Measurements from ENCODE around the gene KIAA0930. TPM values are rescaled to one million over a fixed set of nuclear protein-coding genes. Genes with fewer than 3 reads are reported as not detected.
A peak's percentile ranks its signal among the peaks of the same experiment; 100 is the strongest.

Gene KIAA0930
- polyA plus RNA-seq, 1 of the 3 experiments (the other 2 are of a cell fraction): 80.8 TPM

DNA sequence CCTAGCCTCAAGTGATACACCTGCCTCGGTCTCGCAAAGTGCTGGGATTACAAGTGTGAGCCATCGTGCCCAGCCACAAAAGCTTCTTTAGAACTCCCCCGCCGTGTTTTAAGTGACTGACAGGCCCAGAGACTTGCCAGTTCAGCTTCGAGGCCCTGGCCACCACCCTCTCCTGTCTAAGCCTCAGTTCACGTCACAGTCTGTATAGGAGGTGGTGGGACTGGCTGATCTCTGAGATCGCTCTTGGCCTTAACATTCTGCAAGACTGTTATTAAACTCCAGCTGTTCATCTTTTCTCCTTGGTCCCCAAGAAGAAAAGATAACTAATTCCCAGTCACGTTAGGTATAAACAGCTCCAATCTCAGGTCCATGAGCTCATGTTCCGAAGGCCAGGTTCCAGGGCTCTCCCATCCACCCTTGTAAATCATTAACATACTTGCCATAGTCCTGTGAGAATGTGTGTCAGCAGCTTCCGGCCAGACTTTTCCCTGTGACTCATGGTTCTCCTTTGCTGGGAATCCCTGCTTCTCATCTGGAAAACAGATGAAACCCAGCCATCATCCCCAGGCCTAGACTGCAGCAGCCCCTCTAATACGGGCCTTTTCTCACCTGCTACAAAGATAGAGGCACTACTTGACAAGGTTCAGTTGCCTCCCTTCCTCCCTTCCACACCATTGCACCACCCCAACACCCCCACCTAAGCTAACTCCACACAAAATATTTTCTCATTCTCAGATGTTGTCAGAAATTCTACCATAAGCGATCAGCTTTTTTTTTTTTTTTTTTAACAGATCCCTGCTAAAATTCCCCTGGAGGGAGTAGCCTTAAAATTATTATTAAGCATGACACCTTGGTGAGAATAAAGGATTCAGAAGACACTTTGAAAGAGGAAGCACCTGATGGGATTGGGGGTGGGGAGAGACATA, 5.6 kb upstream of the KIAA0930 start:
- Histone ChIP-seq H3K9ac (peak overlapping the region; percentile 52; the same call in 1 of the 2 replicates), H3K4me2 (peak overlapping the region; percentile 48)
- no peak for TF ChIP-seq MXI1 (IDR thresholded peaks at IDR 0.05; ENCODE audit: low read depth, low read length)
- peak; percentile 83; the same call in 1 of the 2 replicates for TF ChIP-seq JUND (IDR thresholded peaks at IDR 0.05)
- TF ChIP-seq, protein P1, sequence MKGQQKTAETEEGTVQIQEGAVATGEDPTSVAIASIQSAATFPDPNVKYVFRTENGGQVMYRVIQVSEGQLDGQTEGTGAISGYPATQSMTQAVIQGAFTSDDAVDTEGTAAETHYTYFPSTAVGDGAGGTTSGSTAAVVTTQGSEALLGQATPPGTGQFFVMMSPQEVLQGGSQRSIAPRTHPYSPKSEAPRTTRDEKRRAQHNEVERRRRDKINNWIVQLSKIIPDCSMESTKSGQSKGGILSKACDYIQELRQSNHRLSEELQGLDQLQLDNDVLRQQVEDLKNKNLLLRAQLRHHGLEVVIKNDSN (IDR thresholded peaks at IDR 0.05; ENCODE audit: borderline replicate concordance, low read depth): no peak
- TF ChIP-seq RAD21 (IDR thresholded peaks at IDR 0.05; ENCODE audit: low read length): no peak
- peak; percentile 63 for TF ChIP-seq RCOR1 (IDR thresholded peaks at IDR 0.05; ENCODE audit: low read length)
- TF ChIP-seq FOXJ3 (CRISPR knock-in tag; IDR thresholded peaks at IDR 0.05): no peak
- TF ChIP-seq, protein P2, sequence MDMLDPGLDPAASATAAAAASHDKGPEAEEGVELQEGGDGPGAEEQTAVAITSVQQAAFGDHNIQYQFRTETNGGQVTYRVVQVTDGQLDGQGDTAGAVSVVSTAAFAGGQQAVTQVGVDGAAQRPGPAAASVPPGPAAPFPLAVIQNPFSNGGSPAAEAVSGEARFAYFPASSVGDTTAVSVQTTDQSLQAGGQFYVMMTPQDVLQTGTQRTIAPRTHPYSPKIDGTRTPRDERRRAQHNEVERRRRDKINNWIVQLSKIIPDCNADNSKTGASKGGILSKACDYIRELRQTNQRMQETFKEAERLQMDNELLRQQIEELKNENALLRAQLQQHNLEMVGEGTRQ (IDR thresholded peaks at IDR 0.05; ENCODE audit: borderline replicate concordance, low read depth, low read length): no peak
- peak; percentile 80 for TF ChIP-seq TEAD4 (IDR thresholded peaks at IDR 0.05; ENCODE audit: borderline replicate concordance, insufficient read depth)
- peak in 1 of 2 experiments; percentile 68; a peak in 1 of 4 replicates for TF ChIP-seq EP300 (IDR thresholded peaks at IDR 0.05; ENCODE audit: borderline replicate concordance in 1 of 2, low read depth in 1 of 2, low read length in 1 of 2)
- TF ChIP-seq, protein P3, sequence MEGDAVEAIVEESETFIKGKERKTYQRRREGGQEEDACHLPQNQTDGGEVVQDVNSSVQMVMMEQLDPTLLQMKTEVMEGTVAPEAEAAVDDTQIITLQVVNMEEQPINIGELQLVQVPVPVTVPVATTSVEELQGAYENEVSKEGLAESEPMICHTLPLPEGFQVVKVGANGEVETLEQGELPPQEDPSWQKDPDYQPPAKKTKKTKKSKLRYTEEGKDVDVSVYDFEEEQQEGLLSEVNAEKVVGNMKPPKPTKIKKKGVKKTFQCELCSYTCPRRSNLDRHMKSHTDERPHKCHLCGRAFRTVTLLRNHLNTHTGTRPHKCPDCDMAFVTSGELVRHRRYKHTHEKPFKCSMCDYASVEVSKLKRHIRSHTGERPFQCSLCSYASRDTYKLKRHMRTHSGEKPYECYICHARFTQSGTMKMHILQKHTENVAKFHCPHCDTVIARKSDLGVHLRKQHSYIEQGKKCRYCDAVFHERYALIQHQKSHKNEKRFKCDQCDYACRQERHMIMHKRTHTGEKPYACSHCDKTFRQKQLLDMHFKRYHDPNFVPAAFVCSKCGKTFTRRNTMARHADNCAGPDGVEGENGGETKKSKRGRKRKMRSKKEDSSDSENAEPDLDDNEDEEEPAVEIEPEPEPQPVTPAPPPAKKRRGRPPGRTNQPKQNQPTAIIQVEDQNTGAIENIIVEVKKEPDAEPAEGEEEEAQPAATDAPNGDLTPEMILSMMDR (IDR thresholded peaks at IDR 0.05): no peak
- no peak for TF ChIP-seq RFX5 (IDR thresholded peaks at IDR 0.05; ENCODE audit: low read length)
- TF ChIP-seq, protein P4, sequence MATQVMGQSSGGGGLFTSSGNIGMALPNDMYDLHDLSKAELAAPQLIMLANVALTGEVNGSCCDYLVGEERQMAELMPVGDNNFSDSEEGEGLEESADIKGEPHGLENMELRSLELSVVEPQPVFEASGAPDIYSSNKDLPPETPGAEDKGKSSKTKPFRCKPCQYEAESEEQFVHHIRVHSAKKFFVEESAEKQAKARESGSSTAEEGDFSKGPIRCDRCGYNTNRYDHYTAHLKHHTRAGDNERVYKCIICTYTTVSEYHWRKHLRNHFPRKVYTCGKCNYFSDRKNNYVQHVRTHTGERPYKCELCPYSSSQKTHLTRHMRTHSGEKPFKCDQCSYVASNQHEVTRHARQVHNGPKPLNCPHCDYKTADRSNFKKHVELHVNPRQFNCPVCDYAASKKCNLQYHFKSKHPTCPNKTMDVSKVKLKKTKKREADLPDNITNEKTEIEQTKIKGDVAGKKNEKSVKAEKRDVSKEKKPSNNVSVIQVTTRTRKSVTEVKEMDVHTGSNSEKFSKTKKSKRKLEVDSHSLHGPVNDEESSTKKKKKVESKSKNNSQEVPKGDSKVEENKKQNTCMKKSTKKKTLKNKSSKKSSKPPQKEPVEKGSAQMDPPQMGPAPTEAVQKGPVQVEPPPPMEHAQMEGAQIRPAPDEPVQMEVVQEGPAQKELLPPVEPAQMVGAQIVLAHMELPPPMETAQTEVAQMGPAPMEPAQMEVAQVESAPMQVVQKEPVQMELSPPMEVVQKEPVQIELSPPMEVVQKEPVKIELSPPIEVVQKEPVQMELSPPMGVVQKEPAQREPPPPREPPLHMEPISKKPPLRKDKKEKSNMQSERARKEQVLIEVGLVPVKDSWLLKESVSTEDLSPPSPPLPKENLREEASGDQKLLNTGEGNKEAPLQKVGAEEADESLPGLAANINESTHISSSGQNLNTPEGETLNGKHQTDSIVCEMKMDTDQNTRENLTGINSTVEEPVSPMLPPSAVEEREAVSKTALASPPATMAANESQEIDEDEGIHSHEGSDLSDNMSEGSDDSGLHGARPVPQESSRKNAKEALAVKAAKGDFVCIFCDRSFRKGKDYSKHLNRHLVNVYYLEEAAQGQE (IDR thresholded peaks at IDR 0.05; ENCODE audit: low read depth, low read length): 0 out of 2 replicates have a peak, but pooled peaks have one; percentile 41
- peak; percentile 99 for TF ChIP-seq TCF12 (IDR thresholded peaks at IDR 0.05)
- TF ChIP-seq EZH2phosphoT487 (IDR thresholded peaks at IDR 0.05; ENCODE audit: borderline replicate concordance, low read depth): no peak
- TF ChIP-seq CHD2 (IDR thresholded peaks at IDR 0.05; ENCODE audit: low read length, partially characterized antibody): peak; percentile 68
- peak; percentile 83 for TF ChIP-seq POLR2AphosphoS5 (IDR thresholded peaks at IDR 0.05; ENCODE audit: low read depth, low read length)
- peak; percentile 59; the same call in 1 of the 2 replicates for TF ChIP-seq NFIC (IDR thresholded peaks at IDR 0.05; ENCODE audit: borderline replicate concordance)
- TF ChIP-seq RXRA (IDR thresholded peaks at IDR 0.05; ENCODE audit: borderline replicate concordance, low read depth): peak; percentile 28; the same call in 1 of the 2 replicates
- TF ChIP-seq PBX3 (IDR thresholded peaks at IDR 0.05): peak; percentile 81
- no peak for TF ChIP-seq TAF1 (IDR thresholded peaks at IDR 0.05; ENCODE audit: borderline replicate concordance, low read depth, low read length)
- peak; percentile 90 for TF ChIP-seq FOSL2 (IDR thresholded peaks at IDR 0.05; ENCODE audit: borderline replicate concordance, low read depth)
- TF ChIP-seq SMC3 (IDR thresholded peaks at IDR 0.05; ENCODE audit: low read depth, low read length): no peak
- TF ChIP-seq YY1 (IDR thresholded peaks at IDR 0.05; ENCODE audit: low read depth): 0 out of 2 replicates have a peak, but pooled peaks have one; percentile 17

More for the DNA sequence above, 5.6 kb upstream of the KIAA0930 start:
- ChIA-PET POLR2A (interaction anchor here (0.7 to 0.8 kb wide), 2 partner anchors 42 to 259 kb away, joined by 3 read pairs; no protein-coding TSS in a partner anchor), CTCF (interaction anchor here (0.7 to 1.9 kb wide), 9 partner anchors 9 to 176 kb away, joined by 3 to 9 read pairs (median 3); no protein-coding TSS in a partner anchor)
- Histone ChIP-seq H3K9me2 (no peaks in the 10 kb centered on the region), H3K27ac (ENCODE audit: low read depth in 2 of 2, low read length in 1 of 2) (peak overlapping the region; percentile 82 to 95), H3F3A (replicated peaks; ENCODE audit: insufficient read depth) (peaks cover 24% of the 10 kb centered on the region), H3K36me3 (replicated peaks in 1 of 2; ENCODE audit: control insufficient read depth in 1 of 2, insufficient read depth in 2 of 2, low read length in 1 of 2) (no peaks in the 10 kb centered on the region), H4K20me1 (ENCODE audit: insufficient read depth) (no peaks in the 10 kb centered on the region), H3K79me2 (ENCODE audit: insufficient read depth) (no peaks in the 10 kb centered on the region), H3K4me3 (ENCODE audit: low read depth in 2 of 2, low read length in 1 of 2) (no peak overlapping the region), H3K9me3 (no peaks in the 10 kb centered on the region), H3K27me3 (ENCODE audit: insufficient read depth) (no peaks in the 10 kb centered on the region), H2AFZ (ENCODE audit: low read depth) (peak overlapping the region; percentile 54), H3K4me1 (ENCODE audit: control insufficient read depth in 1 of 2, insufficient read depth in 2 of 2, low read depth in 1 of 2, low read length in 1 of 2) (peaks cover 8 to 13% of the 10 kb centered on the region in 2 experiments; a peak in 2 of 4 replicates)
- DNase-seq: peak; percentile 73
- WGBS (ENCODE audit: low lambda C conversion rate): 55% methylated on average over 11 of the region's 13 CpGs
